Subcutaneous adipose tissue (tissue), 4 donors: Measurements from ENCODE around the gene RADIL. TPM values are rescaled to one million over a fixed set of nuclear protein-coding genes. Genes with fewer than 3 reads are reported as not detected.

Source experiments
- CTCF ChIP-seq: fragments of 450-650 bp; IDR thresholded peaks from one replicate; pipeline ENCODE4 v1.5.1; 2016; ENCODE audit warnings: low read depth, mild to moderate bottlenecking, control low read depth, antibody characterized with exemption, moderate library complexity
- total RNA-seq, 4 donors: library from RNA; depleted of rRNA; stranded (reverse); fragments of >200 nt; gene quantifications; one replicate each; pipeline ENCODE4 v1.1.0, GENCODE V29; 2016

The RADIL gene
- total RNA-seq, 4 donors from 2014 or later, result 5.4 to 7.7 (median 6.3) TPM

DNA sequence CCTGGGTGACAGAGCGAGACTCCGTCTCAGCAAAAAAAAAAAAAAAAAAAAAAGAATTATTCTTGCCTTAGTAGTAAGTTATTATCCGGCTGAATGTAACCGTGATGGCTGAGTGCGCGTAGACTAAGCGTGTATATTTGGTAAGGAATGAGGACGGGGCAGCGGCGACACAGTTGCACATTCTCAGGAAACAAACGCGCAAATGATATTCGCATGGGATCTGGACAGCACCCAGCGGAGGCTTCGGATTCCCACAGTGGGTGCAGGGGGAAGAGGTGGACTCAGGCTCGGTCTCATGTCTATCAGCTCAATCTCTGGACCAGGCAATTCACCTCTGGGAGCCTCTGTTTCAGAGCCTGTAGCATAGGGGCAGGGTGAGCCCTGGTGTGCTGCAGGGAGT lies 50.8 kb downstream of the RADIL start:
- TF ChIP-seq CTCF, result no peak

- TF ChIP-seq CTCF, result no peak
Measured at GRCh38 chr7:4831723-4832495, 51.6 kb downstream of the RADIL start.

- TF ChIP-seq CTCF, result no peak
Measured at GRCh38 chr7:4830176-4830575, 53.3 kb downstream of the RADIL start.

DNA sequence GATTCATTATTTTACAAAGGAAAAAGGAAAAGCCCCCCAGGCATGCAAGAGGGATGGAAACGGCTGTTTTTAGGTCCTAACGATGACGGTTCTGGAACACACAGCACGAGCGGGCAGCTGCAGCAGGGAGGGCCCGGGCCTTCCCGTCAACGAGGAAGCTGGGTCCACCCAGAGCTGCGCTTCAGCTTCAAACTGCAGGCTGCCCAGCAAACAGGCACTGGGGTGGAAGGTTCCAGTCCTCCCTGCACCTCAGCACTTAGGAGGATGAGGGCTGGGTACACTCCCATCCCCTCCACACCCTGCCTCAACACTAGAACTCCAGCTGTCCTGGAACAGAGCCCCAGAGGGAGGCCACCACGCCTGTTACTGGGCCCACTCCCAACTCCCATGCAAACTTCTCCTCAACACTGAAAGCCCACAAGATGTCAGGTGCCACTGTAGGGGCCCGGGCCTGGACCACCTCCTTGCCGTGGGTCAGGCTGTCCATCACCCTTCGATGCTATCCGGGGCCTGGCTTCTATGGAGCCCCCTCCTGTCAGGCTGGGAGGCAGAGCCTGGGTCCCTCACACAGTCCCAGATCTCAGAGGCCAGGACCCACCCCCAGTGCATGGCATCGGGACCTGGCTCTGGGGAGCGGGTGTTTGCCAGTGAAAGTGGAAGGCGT lies 54.7 kb downstream of the RADIL start:
- no peak for TF ChIP-seq CTCF

- TF ChIP-seq CTCF, result no peak
Measured at GRCh38 chr7:4825081-4825480, 58.4 kb downstream of the RADIL start.

DNA sequence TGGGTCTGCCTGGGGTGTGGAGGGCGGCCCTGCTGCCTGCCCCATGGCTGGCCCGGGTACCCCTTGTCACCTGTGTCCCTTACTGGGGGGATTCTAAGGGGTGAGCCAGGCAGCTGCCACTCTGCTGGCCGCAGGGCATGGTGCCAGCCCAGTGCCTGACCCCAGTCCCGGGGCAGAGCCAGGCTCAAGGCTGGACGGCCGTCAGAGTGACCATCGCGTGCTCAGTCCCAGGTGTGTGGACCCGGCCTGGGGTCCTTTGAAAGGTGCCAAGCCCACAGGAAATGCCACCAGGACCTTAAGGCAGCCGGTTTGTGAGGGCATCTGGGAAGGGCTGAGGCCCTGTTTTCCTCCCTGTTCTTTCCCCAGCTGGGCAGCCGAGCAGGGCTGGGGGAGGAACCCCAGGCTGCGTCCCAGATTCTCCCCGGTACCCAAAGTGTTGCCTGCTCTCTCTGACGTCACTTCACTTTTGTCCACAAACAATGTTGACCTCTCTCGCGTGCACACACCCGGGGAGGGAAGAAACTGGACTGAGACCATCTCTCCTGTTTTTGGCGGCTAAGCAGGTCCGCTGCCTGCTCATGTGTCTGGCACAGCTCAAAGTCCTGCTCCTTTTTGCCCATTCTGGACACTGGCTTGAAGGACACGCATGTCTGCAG lies 59.3 kb downstream of the RADIL start:
- TF ChIP-seq CTCF, result no peak

GRCh38 chr7:4823441-4824119 lies 59.9 kb downstream of the RADIL start:
- no peak for TF ChIP-seq CTCF
